Large intestine (tissue), 3 donors: ENCODE data around the gene SAPCD1. TPM values are rescaled to one million over a fixed set of nuclear protein-coding genes. Genes with fewer than 3 reads are reported as not detected.

Source experiments
- DNase-seq, 2 donors: peaks; one replicate each; pipeline versions ENCODE4 v3.0.0 to v3.0.0-alpha.2; 2013
- H3K27ac ChIP-seq: one replicate; pipeline ENCODE4 v1.5.1; 2013; ENCODE audit warnings: low read length
- H3K27me3 ChIP-seq: 2 replicates; pipeline ENCODE4 v1.6.1; 2013; ENCODE audit warnings: low read length; ENCODE audit not compliant: control insufficient read depth, insufficient read depth
- H3K36me3 ChIP-seq: 2 replicates; pipeline ENCODE4 v1.6.1; 2013; ENCODE audit warnings: low read length; ENCODE audit not compliant: control insufficient read depth, insufficient read depth
- H3K4me1 ChIP-seq: one replicate; pipeline ENCODE4 v1.6.1; 2013; ENCODE audit warnings: low read length; ENCODE audit not compliant: control insufficient read depth, insufficient read depth
- H3K4me3 ChIP-seq: one replicate; pipeline ENCODE4 v1.5.1; 2013; ENCODE audit warnings: low read length
- H3K9me3 ChIP-seq: one replicate; pipeline ENCODE4 v1.6.1; 2013; ENCODE audit warnings: mild to moderate bottlenecking, low read depth, low read length, moderate library complexity; ENCODE audit not compliant: control insufficient read depth
- WGBS: methylation state at CpG from one replicate; pipeline ENCODE4 v1.1.5; 2013; ENCODE audit warnings: low lambda C conversion rate; ENCODE audit not compliant: insufficient coverage; 5-methylcytosine and 5-hydroxymethylcytosine counted together
- polyA plus RNA-seq: library from polyadenylated mRNA; unstranded; fragments of 120-200 nt; gene quantifications from one replicate; pipeline ENCODE4 v1.2.1, GENCODE V29; 2013

The SAPCD1 gene
- polyA plus RNA-seq, 1 donor = 15.0 TPM

DNA sequence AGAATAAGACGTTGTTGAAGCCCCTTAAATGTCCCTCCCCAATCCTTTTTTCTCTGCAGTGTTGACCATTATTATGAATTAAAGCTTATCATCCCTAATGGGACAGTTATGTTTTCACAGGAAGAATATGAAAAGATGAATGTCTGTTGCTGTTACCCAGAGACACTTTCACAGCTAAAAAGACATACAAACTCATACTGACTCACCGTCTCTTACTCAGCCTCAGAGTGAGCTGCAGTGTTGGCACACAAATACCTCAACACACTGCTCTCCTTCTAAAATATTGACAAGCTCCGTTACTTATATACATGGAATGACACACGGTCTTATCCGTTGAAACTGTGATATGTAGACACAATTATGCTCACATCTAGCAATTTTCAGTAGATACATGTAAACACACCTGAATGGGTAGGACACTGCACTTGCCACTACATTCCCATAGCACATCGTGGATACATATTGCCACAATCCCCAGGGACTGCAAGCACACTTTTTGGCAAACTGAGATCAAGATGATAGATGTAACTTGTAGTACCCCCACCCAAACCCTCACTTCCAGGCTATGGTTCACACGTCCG is 9.6 kb upstream of the SAPCD1 start:
- H3K4me1 ChIP-seq = no peaks in the 10 kb centered on the region
- H3K27me3 ChIP-seq = no peaks in the 10 kb centered on the region
- no peaks in the 10 kb centered on the region for H3K9me3 ChIP-seq
- WGBS = no CpG with 5 or more reads among the region's 8 CpGs
- peaks cover 3% of the 10 kb centered on the region for H3K36me3 ChIP-seq
- H3K4me3 ChIP-seq = no peak overlapping the region
- H3K27ac ChIP-seq = no peak overlapping the region
- no peak for DNase-seq

DNA sequence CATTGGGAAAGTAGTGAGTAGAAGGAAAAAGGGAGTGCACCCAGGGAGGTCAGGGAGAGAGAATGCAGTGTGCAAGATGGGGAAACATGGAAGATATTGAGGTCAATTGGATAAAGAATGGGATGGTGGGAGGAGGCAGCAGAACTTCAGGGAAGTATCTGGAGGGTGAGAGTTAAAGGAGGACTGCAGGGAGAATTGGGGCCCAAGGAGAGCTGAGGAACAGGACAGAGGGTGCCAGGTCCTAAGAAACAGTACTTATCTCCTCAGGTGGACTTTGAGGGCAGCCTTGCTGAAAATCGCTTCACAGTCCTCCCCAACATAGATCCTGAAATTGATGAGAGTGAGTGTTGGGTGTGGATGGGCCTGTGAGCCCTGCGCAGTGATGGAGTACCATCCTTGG is 4.2 kb upstream of the SAPCD1 start:
- peaks cover 19% of the 10 kb centered on the region for H3K4me1 ChIP-seq
- no peaks in the 10 kb centered on the region for H3K27me3 ChIP-seq
- no peak overlapping the region for H3K27ac ChIP-seq
- DNase-seq = no peak
- H3K4me3 ChIP-seq = no peak overlapping the region
- WGBS = no CpG with 5 or more reads among the region's 2 CpGs
- H3K36me3 ChIP-seq = peaks cover 32% of the 10 kb centered on the region
- no peaks in the 10 kb centered on the region for H3K9me3 ChIP-seq

DNA sequence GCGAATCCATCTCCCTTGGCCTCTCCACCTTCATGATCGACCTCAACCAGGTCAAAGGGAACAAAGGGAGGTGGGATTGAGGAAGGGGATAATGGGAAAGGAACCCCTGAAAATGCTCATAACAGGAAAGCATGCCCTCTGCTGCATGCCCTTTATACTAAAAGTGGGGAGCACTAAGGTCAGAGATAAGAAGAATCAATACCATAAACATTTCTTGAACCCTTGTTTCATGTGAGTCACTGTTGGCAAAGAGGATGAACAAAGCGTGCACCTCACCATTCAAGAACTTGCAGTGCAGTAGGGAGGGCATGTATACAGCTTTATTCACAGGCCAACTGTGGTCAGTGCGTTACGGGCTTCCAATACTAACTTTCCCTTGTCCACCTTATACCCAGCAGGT is 1.7 kb upstream of the SAPCD1 start:
- WGBS = no CpG with 5 or more reads among the region's 5 CpGs
- H3K4me1 ChIP-seq = peaks cover 37% of the 10 kb centered on the region
- DNase-seq = peak in 1 of 2 donors; percentile 76
- H3K27me3 ChIP-seq = no peaks in the 10 kb centered on the region
- H3K4me3 ChIP-seq = no peak overlapping the region
- peak overlapping the region; percentile 3 for H3K27ac ChIP-seq
- H3K36me3 ChIP-seq = peaks cover 33% of the 10 kb centered on the region
- H3K9me3 ChIP-seq = no peaks in the 10 kb centered on the region

DNA sequence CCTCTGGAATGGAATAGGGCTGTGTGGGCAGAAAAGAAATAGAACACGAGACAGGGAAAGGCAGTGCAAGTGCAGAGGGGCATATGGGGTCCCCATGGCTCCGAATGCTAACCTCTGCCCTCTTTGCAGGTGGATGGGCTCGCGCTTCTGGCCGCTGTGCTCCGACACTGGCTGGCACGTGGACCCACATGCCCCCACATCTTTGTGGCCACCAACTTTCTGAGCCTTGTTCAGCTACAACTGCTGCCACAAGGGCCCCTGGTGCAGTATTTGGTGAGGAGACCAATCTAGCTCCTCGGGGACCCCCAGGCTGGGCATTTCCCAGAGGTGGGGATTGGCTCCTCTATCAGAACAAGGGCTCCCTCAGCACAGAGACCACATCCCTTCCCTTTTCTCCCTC is 1.1 kb upstream of the SAPCD1 start:
- Histone ChIP-seq H3K27ac (peak overlapping the region; percentile 3), H3K9me3 (no peaks in the 10 kb centered on the region), H3K4me1 (peaks cover 42% of the 10 kb centered on the region), H3K27me3 (no peaks in the 10 kb centered on the region), H3K36me3 (peaks cover 33% of the 10 kb centered on the region), H3K4me3 (no peak overlapping the region)
- WGBS = no CpG with 5 or more reads among the region's 8 CpGs
- DNase-seq = no peak

DNA sequence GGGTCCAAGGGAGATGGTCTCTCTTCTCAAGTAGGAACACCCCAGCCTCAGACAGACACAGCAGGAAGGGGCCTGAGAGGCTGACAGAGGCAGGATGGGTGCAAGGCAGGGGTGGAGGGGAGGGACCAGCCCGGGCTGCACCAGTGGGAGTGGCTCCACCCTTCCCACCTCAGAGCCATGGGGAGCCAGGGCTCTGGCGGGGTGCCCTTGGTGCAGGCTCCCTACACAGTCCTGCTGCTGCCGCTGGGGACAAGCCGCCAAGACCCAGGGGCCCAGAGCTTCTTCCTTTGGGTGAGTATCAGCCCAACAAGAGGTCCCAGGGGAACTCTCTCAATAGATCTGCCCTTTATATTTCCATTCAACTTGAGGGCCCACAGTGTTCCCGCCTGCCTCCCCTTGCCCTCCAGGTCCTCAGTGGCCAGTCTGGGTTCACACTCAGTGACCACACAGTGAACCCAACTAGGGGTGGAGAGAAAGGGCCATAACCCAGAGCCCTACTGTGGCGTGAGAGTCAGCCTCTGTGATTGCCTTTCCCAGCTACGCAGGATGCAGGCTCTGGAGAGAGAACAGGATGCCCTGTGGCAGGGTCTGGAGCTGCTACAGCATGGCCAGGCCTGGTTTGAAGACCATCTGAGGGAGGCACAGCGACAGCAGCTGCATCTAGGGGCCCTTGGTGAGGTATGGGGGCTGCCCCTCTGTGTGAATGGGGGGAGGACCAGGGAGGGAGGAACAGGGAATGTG is 592 bp downstream of the SAPCD1 start:
- WGBS = no CpG with 5 or more reads among the region's 8 CpGs

DNA sequence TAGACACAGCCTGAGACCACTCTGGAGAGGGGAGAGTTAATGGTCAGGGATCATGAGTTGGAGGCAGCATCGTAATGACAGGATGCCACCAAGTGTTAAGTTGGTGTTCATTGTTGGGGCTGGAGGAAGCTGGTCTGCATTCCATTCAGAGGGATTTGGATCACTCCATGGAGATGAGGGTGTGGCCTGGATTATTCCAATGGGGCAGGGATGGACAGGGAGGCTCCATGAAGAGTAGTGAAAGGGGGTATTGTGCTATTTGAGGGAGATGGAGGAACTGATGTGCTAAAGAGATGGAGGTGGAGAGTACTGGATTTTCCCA is 1.1 kb downstream of the SAPCD1 start:
- Histone ChIP-seq H3K27ac (no peak overlapping the region), H3K4me1 (peaks cover 47% of the 10 kb centered on the region), H3K36me3 (peaks cover 33% of the 10 kb centered on the region), H3K27me3 (no peaks in the 10 kb centered on the region), H3K9me3 (no peaks in the 10 kb centered on the region), H3K4me3 (no peak overlapping the region)
- DNase-seq = peak in 1 of 2 donors; percentile 56
- WGBS = no CpG with 5 or more reads among the region's 1 CpG

More for the DNA sequence above, 592 bp downstream of the SAPCD1 start:
- no peak for DNase-seq
- no peak overlapping the region for H3K4me3 ChIP-seq
- peaks cover 47% of the 10 kb centered on the region for H3K4me1 ChIP-seq
- H3K27ac ChIP-seq = no peak overlapping the region
- no peaks in the 10 kb centered on the region for H3K9me3 ChIP-seq
- peaks cover 33% of the 10 kb centered on the region for H3K36me3 ChIP-seq
- no peaks in the 10 kb centered on the region for H3K27me3 ChIP-seq

DNA sequence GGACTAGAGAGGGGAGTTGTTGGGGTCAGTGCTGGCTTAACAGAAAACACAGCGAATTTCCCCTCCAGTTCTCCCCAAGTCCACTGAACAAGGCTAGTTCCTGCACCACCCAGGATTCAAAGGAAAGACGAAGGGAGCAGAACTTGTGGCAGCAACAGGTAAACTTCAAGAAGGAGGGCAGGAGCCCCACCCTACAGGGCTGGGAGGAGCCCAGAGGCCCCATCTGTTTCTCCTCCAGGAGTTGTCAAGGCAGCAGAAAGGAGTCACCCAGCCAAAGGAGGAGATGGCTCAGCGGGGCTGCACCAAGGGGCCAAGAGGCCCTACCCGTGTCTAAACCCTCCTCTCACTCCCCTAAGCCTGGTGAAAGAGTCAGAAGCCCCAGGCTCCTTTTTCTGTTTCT is 1.7 kb downstream of the SAPCD1 start:
- Histone ChIP-seq H3K27ac (no peak overlapping the region), H3K4me1 (peaks cover 47% of the 10 kb centered on the region), H3K4me3 (no peak overlapping the region), H3K9me3 (no peaks in the 10 kb centered on the region), H3K27me3 (no peaks in the 10 kb centered on the region), H3K36me3 (peaks cover 31% of the 10 kb centered on the region)
- no CpG with 5 or more reads among the region's 4 CpGs for WGBS
- no peak for DNase-seq

DNA sequence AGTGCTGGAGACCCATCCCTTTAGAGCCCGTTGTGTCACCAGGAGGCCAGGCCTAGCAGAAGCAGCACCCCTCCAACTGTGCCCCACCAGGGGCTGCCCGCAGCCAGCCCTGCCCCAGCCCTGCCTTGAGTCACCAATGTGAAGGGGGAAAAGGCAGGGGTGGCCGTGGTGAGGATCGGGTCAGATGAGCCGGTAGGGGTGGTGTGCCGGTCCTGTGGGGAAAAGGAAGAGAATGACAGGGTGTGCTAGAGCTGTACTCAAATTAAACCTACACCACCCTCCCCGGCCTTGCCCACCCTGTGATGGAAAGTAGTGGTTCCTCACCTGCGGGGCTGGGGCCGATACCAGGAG is 3.1 kb downstream of the SAPCD1 start:
- Histone ChIP-seq H3K4me1 (peaks cover 41% of the 10 kb centered on the region), H3K9me3 (no peaks in the 10 kb centered on the region), H3K27ac (peak overlapping the region; percentile 19), H3K4me3 (peak overlapping the region; percentile 49), H3K36me3 (peaks cover 20% of the 10 kb centered on the region), H3K27me3 (no peaks in the 10 kb centered on the region)
- WGBS = no CpG with 5 or more reads among the region's 9 CpGs
- DNase-seq = no peak

DNA sequence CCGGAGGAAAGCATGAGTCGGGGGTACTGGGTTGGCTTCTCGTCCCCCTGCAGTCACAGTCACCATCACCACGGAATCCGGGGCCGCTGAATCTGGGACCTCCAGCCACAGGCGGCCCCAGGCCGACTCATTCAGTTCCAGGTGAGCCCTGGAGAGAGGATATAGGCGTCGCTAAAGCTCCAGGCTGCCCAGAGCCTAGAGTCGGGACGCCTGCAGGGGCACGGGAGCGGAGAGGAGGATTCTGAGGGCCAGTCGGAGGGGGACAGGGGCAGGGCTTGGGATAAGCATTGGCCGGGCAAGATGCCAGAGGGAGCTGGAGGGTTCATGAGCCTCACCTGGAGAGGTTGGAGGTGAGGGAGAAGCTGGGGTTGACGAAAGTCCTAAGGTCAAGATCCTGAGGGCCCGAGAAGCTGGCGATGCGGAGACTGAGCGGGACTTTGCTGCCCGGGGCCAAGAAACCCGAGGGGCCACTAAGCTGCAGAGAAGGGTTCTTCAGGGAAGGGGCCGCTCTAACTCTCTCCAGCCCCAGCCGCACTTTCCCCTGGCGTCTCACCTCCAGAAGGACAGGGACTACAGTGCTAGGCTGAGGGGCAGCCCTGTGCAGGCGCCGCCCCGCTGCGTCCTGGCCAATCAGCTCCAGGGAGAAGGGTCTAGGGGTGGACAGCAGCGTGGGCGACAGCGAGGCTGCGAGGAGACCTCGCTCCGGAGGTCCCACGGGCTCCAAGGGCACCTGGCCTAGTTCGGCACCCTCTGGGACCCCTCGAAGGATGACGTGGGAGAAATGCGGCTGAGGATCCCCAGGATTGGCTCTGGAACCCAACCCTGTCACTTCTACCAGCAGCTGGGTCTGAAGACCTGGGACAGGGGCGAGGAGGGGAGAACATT is 3.7 kb downstream of the SAPCD1 start:
- 19% methylated on average over 3 of the region's 42 CpGs for WGBS
- H3K4me1 ChIP-seq = peaks cover 36% of the 10 kb centered on the region
- peak in 1 of 2 donors; percentile 78 for DNase-seq
- peak overlapping the region; percentile 49 for H3K4me3 ChIP-seq
- H3K27me3 ChIP-seq = no peaks in the 10 kb centered on the region
- H3K9me3 ChIP-seq = no peaks in the 10 kb centered on the region
- peaks cover 19% of the 10 kb centered on the region for H3K36me3 ChIP-seq
- H3K27ac ChIP-seq = peak overlapping the region; percentile 19

DNA sequence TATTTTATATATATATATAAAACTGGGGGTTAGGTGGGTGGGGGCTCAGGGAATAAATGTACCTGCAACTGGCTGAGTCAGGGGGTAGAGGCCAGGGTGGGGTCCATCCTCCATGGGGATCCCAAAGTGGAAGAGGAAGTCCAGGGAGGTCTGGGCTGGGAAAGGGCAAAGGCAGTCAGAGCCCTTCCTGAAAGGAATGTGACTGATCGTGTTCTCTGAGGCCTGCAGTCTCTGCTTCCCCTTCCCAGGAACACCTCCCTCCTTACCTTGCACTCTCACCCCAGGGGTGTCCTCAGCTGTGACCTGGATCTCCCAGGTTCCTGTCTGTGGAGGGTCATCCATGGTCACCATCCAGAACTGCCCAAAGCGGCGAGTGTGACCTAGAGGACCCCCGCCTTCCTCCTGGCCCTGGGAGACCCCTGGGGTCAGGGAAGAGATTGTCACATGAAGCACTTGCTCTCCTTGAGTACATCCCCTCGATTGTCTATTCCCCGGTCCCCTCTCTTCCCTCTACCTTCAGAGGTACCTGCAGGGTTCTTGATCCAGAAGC is 4.7 kb downstream of the SAPCD1 start:
- no peaks in the 10 kb centered on the region for H3K27me3 ChIP-seq
- peak in 1 of 2 donors; percentile 31 for DNase-seq
- H3K4me3 ChIP-seq = no peak overlapping the region
- no peaks in the 10 kb centered on the region for H3K9me3 ChIP-seq
- H3K27ac ChIP-seq = no peak overlapping the region
- H3K4me1 ChIP-seq = peaks cover 30% of the 10 kb centered on the region
- WGBS = no CpG with 5 or more reads among the region's 6 CpGs
- peaks cover 9% of the 10 kb centered on the region for H3K36me3 ChIP-seq
